Ecto neural progenitor cell (in vitro differentiated cells): Measurements from ENCODE around the gene INPP5A.

Experiments used
- DNase-seq: peaks from one replicate; pipeline ENCODE4 v3.0.0-alpha.2; 2018; ENCODE audit warnings: low spot score

The INPP5A gene

GRCh38 chr10:132804785-132805426, 267.3 kb downstream of the INPP5A start:
- DNase-seq, result no peak

- DNase-seq, result no peak
These were observed 268.0 kb downstream of the INPP5A start for GRCh38 chr10:132805599-132805998.

- no peak for DNase-seq
These were observed 268.5 kb downstream of the INPP5A start for GRCh38 chr10:132806110-132806509.

- DNase-seq, result no peak
These were observed 269.0 kb downstream of the INPP5A start for GRCh38 chr10:132806561-132807003.

GRCh38 chr10:132807621-132808049, 270.0 kb downstream of the INPP5A start:
- DNase-seq, result no peak

- no peak for DNase-seq
These were observed 271.0 kb downstream of the INPP5A start for GRCh38 chr10:132808383-132809231.

- no peak for DNase-seq
These were observed 271.9 kb downstream of the INPP5A start for GRCh38 chr10:132809232-132810140.

- no peak for DNase-seq
These were observed 272.7 kb downstream of the INPP5A start for GRCh38 chr10:132810141-132810806.

- no peak for DNase-seq
These were observed 273.5 kb downstream of the INPP5A start for GRCh38 chr10:132810807-132811700.

GRCh38 chr10:132811891-132812481, 274.4 kb downstream of the INPP5A start:
- no peak for DNase-seq

GRCh38 chr10:132812520-132812919, 274.9 kb downstream of the INPP5A start:
- no peak for DNase-seq

GRCh38 chr10:132813001-132813401, 275.4 kb downstream of the INPP5A start:
- no peak for DNase-seq

- DNase-seq, result no peak
These were observed 276.2 kb downstream of the INPP5A start for GRCh38 chr10:132813560-132814468.

GRCh38 chr10:132814469-132814856, 276.9 kb downstream of the INPP5A start:
- DNase-seq, result no peak

- no peak for DNase-seq
These were observed 277.7 kb downstream of the INPP5A start for GRCh38 chr10:132815168-132815857.

- DNase-seq, result no peak
These were observed 279.1 kb downstream of the INPP5A start for GRCh38 chr10:132816718-132817117.

GRCh38 chr10:132817701-132818211, 280.2 kb downstream of the INPP5A start:
- no peak for DNase-seq

GRCh38 chr10:132820056-132820455, 282.5 kb downstream of the INPP5A start:
- no peak for DNase-seq
